CD4-positive, alpha-beta T cell treated with Interleukin-6 for 4 hours (primary cell): ENCODE measurements around the gene IQGAP2.
"Not testable (repeated sequence)": the region's sequence is repeated elsewhere in the genome, so short reads cannot be mapped to it uniquely, and the experiment has no call there.

Experiments used
- DNase-seq: peaks from one replicate; pipeline ENCODE4 v3.0.0-alpha.2; 2020; ENCODE audit warnings: mixed read lengths

Gene IQGAP2

DNA sequence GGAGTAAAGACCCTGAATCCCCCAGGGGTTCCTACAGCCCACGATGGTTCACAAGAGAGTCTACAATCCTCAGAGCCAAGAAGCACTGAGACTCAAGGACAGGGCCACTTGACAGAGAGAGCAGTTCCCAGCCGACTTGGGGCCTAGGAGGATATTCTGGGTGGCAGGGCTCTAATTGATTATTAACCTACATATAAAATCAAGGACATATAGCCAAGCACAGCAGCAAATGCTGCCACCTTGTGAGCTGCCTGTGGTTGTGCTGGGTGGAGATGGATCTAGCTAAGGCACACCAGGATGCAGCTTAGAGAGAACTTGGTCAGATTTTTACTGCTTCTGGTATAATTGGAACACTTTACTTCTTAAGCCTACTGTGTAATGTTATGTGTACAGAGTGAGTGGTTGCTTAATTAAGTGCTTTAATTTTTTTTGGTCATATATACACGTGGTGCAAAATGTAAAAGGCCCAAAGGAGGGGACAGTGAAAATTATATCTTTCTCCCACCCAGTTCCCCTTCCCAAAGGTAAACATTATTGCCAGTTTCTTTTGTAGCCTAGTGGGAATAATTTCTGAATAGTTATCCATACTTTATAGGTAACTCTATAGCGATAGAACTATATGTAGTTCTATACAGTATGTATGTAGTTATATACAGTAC, 141.3 kb downstream of the IQGAP2 start:
- DNase-seq = peak; percentile 74

GRCh38 chr5:76545184-76545583, 142.1 kb downstream of the IQGAP2 start:
- no peak for DNase-seq

- DNase-seq = no peak
Observed at GRCh38 chr5:76546497-76547102, 143.5 kb downstream of the IQGAP2 start.

DNA sequence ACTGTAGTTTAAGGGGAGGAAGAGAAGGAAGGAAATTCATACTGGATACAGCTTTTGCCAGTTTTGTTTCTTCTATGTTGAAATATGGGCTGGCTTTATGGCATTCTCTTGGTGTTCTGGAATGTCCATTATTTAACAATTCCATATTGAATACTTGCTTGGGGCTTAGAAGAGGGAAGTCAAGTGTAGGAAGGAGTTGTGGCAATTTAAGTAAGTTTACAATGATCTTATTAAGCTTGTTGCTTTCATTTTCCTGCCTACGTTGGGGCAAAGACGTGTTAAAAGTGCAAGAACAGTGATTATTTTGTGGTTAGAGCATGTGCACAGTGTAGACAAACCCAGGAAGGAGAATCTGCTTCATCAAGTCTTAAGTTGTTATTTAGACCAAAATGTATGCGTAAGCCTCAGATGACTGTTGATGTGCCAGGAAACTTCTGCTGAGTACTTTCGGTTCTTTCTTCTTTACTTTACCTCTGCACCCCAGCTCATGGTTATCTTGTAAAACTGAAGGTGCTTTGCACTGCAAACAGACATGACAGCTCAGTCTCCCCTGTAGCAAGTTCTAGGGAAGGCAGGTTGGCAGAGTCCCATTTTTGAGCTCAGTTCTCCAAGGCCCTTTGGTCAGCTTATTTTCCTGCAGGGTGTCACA, 144.3 kb downstream of the IQGAP2 start:
- DNase-seq = peak; percentile 53

- DNase-seq = no peak
Observed at GRCh38 chr5:76547891-76548524, 144.9 kb downstream of the IQGAP2 start.

GRCh38 chr5:76548525-76549229, 145.6 kb downstream of the IQGAP2 start:
- peak; percentile 15 for DNase-seq

GRCh38 chr5:76550881-76551280, 147.8 kb downstream of the IQGAP2 start:
- not testable (repeated sequence) for DNase-seq

GRCh38 chr5:76552546-76552945, 149.5 kb downstream of the IQGAP2 start:
- DNase-seq = no peak

DNA sequence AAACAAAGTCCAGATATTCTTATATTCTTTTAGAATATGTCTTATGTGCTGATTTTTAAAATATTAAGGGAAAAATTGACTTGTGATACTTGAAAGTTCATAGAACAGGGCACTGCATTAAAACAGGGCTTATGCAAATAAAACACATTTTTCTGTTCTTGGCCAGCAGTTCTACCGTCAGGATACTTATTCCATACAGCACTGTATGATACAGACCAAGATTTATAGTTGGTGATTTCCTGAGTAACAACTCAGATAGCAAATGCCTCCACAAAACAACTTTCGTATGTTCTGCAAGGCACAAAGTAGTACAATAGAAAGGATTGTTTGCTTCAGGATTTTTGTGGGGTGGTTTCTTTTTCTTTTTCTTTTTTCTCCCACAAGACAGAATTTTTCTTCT, 150.2 kb downstream of the IQGAP2 start:
- no peak for DNase-seq

- DNase-seq = no peak
Observed at GRCh38 chr5:76555114-76555513, 152.0 kb downstream of the IQGAP2 start.

GRCh38 chr5:76555717-76556116, 152.6 kb downstream of the IQGAP2 start:
- no peak for DNase-seq

DNA sequence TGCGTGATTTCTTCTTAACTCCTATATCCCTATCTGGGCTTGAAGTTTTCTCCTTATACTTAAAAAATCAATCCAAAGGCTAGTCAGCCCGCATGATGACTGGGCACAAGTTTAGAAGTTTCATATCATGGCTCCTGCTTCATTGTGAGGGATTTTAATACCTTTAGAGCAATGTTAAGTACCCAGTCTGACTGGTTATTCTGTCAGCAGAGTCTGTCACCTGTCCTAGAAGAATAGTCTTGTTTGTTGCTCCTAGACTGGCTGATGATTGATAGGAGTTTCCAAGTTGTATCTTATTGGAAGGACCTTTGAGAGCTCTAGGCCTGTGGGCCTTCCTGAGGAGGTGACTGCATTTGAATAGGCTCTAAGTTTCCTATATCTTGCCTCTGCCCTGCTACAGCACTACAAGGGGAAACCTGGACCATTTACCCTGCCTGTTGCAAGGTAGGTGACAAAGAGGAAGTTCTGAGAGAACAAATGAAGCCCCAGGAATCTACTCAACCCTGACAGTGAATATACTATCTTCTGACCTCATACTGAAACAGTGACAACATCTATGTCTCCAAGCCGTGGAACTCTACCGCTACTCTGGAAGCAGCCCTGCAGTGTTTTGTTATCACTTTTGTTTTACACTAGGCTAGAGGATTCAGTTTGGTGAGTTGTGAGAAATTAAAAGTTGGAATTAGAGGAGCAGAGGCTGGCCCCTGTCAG, 153.6 kb downstream of the IQGAP2 start:
- no peak for DNase-seq

DNA sequence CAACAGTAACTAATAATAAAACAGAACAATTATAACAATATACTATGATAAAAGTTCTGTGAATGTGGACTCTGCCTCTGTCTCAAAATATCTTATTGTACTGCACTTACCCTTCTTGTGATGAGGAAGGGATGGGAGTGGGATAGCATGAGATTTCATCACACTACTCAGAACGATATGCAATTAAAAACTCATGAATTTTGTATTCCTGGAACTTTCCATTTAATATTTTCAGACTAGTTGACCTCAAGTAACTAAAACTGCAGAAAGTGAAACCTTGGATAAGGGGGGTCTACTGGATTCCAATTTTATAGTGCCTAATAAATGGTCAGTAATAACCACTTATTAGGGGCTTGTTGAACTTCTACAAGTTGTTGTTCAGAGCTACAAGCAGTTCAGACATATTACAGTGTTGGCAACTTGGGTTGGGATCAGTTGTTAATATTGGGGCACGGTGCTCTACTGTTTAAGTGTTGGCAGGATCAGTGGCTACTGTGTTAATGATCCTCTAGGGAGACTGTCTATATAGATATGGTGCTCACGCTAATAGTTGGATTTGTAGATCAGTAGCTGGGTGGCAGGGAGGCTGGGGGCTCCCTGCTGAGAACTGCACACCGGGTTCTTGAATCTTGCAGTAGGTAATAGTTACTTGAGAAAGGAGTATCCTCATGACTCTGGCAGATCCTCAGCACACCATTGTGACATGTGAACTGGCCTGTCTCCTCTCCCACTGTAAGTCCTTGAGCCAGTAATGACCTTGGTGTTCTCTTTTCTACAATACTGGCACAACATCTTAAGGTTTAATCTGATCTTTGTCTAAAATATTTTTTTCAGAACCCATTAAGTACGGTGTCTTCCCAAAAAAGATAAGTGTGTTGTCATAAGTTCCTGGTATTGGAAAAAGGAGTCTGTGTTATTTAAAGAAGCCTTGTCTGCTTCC, 158.1 kb downstream of the IQGAP2 start:
- no peak for DNase-seq

- no peak for DNase-seq
Observed at GRCh38 chr5:76561959-76562358, 158.9 kb downstream of the IQGAP2 start.

DNA sequence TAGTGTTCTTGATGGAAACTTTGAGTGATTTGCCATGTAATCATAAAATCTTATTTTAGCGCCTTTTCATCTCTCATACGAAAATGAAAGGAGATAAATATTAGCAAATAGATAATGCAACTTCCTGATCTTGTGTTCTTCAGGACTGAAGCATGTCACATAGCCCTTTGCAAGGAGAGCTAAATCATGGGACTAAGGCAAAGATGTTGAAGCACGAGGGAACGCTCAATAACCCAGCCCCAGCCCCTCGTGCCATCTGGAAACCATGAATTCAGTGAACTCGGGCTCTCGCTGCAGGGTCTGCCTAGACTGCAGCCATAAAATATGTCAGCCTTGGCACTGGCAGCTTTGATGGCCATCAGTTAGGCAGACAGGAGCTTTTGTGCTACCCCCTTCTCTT, 161.9 kb downstream of the IQGAP2 start:
- no peak for DNase-seq

- no peak for DNase-seq
Observed at GRCh38 chr5:76570153-76570552, 167.1 kb downstream of the IQGAP2 start.

DNA sequence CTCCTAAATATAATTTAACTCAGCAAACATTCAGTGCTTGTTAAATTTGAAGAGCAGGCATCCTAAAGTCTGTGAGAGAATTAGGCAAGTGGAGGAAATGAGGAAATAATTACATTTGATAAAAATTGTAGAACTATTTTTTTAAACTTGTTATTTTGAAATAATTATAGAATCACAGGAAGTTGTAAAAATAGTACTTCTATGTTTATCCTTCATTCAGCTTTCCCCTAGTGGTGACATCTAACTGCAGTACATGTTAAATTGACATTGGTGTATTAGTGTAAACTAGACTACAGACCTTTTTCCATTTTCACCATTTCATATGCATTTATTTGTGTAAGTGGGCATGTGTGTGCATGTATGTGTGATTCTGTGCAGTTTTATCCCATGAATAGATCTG, 168.5 kb downstream of the IQGAP2 start:
- no peak for DNase-seq

GRCh38 chr5:76576450-76576849, 173.4 kb downstream of the IQGAP2 start:
- DNase-seq = no peak

DNA sequence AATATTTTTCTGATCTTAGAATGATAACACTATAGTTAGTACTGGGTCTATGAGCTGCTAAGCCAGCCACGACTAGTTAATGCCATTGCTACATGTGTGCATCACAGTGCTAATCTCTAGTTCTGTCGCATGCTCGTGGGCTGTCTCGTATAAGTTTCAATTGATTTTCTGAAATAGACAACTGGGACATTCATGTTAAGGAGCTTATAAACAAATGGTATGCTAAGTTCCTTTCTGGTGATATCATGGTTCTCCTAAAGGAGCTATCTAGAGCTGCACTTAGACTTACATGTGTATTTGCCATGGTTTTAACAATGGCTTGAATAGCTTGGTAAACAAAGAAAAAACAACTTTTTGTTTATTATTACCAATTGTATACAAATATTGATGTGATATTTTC, 173.9 kb downstream of the IQGAP2 start:
- no peak for DNase-seq

DNA sequence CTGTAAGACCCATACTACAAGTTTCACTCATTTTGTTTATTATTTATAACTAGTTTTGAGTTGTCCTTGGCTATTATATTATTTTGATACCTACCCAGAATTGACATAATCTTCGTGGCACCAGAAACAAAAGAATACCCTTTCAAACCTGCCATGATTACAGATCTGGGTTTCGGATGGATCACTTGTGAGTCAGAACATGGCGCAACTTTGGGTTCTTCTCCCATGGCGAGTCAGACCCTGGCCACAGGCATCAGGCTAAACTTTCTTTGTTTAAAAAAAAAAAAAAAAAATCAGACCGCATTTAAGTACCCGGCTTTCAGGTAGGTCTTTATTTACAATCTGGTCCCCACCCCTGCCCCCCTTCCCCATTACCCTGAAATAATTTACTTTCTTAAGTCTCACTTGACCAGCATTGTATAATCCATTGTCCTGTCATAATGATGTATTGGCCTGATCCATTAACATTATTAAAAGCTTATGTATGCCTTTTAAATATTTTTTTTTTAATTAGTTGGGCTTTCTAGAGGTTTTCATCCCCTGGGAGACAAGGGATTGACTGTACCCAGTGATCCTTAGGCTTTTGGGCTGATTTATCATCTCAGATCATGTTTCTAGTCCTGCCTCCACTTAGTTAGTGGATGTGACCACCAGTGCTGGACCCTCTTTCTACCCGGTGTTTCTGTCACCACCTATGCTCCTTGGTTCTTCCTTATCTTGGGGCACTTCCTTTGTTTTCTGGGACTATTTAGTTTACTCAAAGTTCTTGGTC, 176.3 kb downstream of the IQGAP2 start:
- DNase-seq = no peak

DNA sequence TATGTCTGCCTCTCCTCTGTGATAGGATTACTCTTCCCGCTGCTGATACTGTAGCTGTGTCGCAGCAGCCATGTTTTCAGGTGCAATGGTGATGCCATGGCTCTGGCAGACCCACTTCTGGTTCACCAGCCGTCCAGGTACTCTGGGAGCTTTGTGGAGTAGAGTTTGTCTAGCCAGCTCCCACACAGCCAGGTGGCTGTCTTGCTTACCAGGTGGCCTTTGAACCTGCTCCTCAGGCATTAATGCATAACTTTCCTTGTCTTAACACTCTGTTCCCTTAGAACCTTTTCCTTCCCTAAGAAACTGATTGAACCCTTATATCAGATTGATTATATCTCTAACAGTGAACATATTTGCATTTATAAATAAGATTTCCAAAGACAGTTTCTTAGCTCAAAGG, 177.9 kb downstream of the IQGAP2 start:
- no peak for DNase-seq
